AG04449 (cell line): ENCODE data around the gene DTD1.

Source experiments
- CTCF ChIA-PET: fragments of 350-600 bp; formaldehyde crosslinking; extraction: SDS; loops from one replicate; lab custom pipeline; 2021; ENCODE audit warnings: antibody characterized with exemption; lab: Yijun Ruan, JAX
- POLR2A ChIA-PET: fragments of 400-600, 350-600 bp; formaldehyde crosslinking; extraction: SDS; loops from one replicate; lab custom pipeline; 2020; ENCODE audit warnings: antibody characterized with exemption, inconsistent platforms; lab: Yijun Ruan, JAX
- DNase-seq: peaks from one replicate; pipeline ENCODE4 v3.0.0-alpha.2; 2010; ENCODE audit warnings: low read depth, low spot score
- H3K4me3 ChIP-seq: 2 replicates; pipeline ENCODE4 v1.5.1; 2011; ENCODE audit warnings: low read depth, mild to moderate bottlenecking, control low read depth, low read length
- CTCF ChIP-seq: IDR thresholded peaks from one replicate; pipeline ENCODE4 v1.5.1; 2011; ENCODE audit warnings: mild to moderate bottlenecking, moderate library complexity, low read length, control low read depth, inconsistent platforms; ENCODE audit not compliant: insufficient read depth; ENCODE audit errors: missing control alignments

The DTD1 gene

GRCh38 chr20:18553746-18554145, 34.1 kb upstream of the DTD1 start:
- DNase-seq: no peak
- POLR2A ChIA-PET: no interaction called here
- H3K4me3 ChIP-seq: no peak overlapping the region
- CTCF ChIA-PET: no interaction called here
- no peak for TF ChIP-seq CTCF

GRCh38 chr20:18566892-18567738, 20.7 kb upstream of the DTD1 start, which contains the start of gene SMIM26:
Gene SMIM26 (plus strand): TSS chr20:18567432. CDS start chr20:18567479, 47 bp downstream.
- DNase-seq: no peak
- ChIA-PET POLR2A (no interaction called here), CTCF (interaction anchor here (0.8 kb wide), 1 partner anchor 66 kb away, joined by 3 read pairs; no protein-coding TSS in a partner anchor)
- TF ChIP-seq CTCF: no peak
- peak within 1 kb of the TSS; percentile 69 for H3K4me3 ChIP-seq

- no peak for DNase-seq
- H3K4me3 ChIP-seq: peak overlapping the region; percentile 69
- POLR2A ChIA-PET: no interaction called here
- no peak for TF ChIP-seq CTCF
- CTCF ChIA-PET: no interaction called here
These were observed 20.1 kb upstream of the DTD1 start for GRCh38 chr20:18567739-18568091.

- POLR2A ChIA-PET: no interaction called here
- CTCF ChIA-PET: no interaction called here
- DNase-seq: no peak
- TF ChIP-seq CTCF: no peak
- H3K4me3 ChIP-seq: no peak overlapping the region
These were observed 16.8 kb upstream of the DTD1 start for GRCh38 chr20:18571009-18571408.

GRCh38 chr20:18571578-18571977, 16.3 kb upstream of the DTD1 start:
- ChIA-PET POLR2A (interaction anchor here (0.7 kb wide), 1 partner anchor 64 kb away, joined by 3 read pairs; no protein-coding TSS in a partner anchor), CTCF (no interaction called here)
- H3K4me3 ChIP-seq: no peak overlapping the region
- TF ChIP-seq CTCF: no peak
- no peak for DNase-seq

GRCh38 chr20:18577942-18578341, 9.9 kb upstream of the DTD1 start:
- POLR2A ChIA-PET: no interaction called here
- no peak for DNase-seq
- no peak for TF ChIP-seq CTCF
- CTCF ChIA-PET: no interaction called here
- H3K4me3 ChIP-seq: no peak overlapping the region
